ENCODE results near the gene CCDC91.
"Not testable (repeated sequence)": the region's sequence is repeated elsewhere in the genome, so short reads cannot be mapped to it uniquely, and the experiment has no call there.

CCDC91 gene

GRCh38 chr12:28378736-28379135, 188.5 kb downstream of the CCDC91 start:
- DNase-seq, result no peak

- not testable (repeated sequence) for DNase-seq
Measured at GRCh38 chr12:28379779-28380178, 189.5 kb downstream of the CCDC91 start.

DNA sequence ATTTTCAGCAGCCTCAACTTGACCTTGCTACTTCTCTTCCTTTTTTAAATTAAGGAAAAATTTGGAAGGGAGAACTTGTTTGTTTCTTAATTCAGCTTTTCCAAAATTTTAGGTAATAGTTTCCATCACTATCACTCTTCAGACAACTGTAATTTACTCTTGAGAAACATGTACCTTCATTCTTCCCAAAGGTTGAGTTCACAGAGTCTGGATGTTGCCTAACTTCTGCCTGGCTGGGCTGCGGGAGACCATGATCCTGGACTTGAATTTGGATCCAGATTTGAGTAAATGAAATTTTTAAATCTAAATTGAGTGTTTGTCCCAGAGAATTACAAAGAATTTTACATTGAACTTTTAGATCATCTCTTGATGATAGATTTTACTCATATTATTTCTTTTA, 193.1 kb downstream of the CCDC91 start:
- no peak for DNase-seq

DNA sequence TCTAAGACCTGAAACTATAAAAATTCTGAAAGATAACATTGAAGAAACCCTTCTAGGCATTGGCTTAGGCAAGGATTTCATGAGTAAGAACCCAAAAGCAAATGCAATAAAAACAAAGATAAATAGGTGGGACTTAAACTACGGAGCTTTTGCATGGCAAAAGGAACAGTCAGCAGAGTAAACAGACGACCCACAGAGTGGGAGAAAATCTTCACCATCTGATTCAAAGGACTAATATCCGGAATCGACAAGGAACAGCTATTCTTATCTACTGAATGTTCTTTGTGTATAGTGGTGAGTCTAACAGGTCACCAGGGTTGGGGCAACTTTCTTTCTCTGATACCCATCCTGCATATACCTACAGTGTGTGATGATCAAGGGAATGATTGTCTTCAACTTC, 198.6 kb downstream of the CCDC91 start:
- DNase-seq, result no peak

GRCh38 chr12:28390206-28390605, 199.9 kb downstream of the CCDC91 start:
- DNase-seq, result no peak

- no peak for DNase-seq
Measured at GRCh38 chr12:28390761-28391385, 200.6 kb downstream of the CCDC91 start.

DNA sequence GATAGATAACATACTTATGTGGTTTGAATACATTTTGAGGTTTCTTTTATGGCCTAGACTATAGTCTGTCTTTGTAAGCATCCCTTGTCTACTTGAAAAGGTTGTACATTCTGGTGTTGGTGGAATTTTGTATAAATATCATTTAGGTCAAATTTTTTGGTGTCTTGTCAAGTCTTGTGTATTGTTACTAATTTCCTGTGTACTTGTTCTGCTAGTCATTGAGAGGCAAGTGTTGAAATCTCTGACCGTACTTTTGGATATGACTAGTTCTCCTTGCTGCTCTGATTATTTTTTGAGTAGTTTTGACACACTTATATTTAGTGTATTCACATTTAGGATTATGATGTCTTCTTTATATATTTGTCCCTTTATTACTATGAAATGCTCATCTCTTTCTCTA, 219.6 kb downstream of the CCDC91 start:
- no peak for DNase-seq

- DNase-seq, result no peak
Measured at GRCh38 chr12:28413460-28414109, 223.3 kb downstream of the CCDC91 start.

- no peak for DNase-seq
Measured at GRCh38 chr12:28415755-28416154, 225.5 kb downstream of the CCDC91 start.

- no peak for DNase-seq
Measured at GRCh38 chr12:28421374-28421773, 231.1 kb downstream of the CCDC91 start.

DNA sequence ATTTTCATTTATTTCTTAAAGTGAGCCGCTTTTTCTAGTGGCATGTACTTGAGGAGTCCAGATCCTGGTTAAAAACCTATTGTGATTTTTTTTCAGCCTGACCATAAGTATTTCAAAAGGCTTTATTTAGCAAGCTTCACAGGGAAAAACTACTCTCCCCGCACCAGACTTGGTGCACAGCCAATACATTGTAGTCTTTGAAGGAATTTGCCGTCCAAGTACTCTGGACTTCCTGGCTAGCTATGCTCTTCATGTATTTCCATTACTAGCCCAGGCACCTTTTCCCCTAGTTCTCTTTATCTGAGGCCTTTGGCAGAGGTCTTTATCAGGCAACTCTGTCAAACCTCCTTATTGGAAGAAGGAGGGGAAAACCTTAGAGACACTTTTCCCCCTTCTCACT, 234.7 kb downstream of the CCDC91 start:
- DNase-seq, result no peak

DNA sequence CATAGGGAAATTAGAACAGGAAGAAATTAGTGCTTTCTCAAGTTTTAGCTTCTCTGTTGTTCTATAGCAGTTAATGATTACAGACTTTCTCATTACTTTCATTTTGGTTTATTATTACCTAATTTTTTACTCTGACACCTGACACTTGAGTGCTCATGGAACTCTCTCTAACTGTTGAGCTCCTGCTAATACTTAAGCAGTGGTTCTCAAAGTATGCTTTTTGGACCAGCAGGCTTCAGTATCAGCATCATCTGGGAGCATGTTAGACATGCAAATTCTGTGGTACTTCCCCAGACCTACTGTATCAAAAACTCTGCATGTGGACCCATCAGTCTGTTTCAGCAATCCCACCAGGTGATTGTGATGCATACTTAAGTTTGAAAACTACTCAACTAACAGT, 235.3 kb downstream of the CCDC91 start:
- DNase-seq, result no peak

- no peak for DNase-seq
Measured at GRCh38 chr12:28427046-28427445, 236.8 kb downstream of the CCDC91 start.

DNA sequence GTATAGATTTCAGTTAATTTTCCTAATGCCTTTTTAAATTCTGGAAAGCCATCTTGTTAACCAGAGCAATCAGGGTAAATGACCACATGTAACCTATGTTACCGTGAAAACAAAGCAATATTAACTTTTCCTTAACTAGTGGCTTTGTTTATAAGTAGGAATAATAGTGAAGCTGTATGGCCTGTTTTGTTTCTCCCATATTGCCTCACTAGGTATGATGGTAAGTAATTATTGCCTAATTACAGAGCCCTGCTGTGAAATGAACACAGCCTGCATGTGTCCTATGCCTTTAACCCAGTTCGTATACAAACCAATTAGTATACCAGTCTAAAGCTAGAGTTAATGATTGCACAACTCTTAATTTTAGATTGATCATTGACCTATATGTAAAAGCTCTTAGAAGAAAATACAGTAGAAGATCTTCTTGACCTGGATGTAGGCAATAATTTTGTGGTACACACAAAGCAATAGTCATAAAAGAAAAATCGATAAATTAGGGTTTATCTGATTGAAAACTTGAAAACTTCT, 249.9 kb downstream of the CCDC91 start:
- DNase-seq, result no peak

DNA sequence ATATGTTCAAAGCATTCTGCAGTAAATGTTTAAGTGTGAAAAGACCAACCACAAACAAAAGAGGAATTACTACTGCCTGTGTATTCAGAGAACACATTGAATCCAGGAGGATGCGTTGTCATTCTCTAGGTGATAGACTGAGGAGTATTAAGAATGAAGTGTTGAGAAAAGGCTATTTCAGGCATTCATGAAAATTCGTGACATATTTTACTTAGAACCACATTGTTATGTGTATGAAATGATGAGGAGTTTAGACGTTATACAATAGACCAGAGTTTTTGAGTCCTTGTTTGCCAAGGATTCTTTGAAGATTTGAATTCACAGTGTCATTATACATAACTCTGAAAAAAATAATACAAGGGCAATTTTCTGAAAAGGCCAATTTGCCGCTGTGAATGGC, 251.8 kb downstream of the CCDC91 start:
- no peak for DNase-seq

- no peak for DNase-seq
Measured at GRCh38 chr12:28443337-28443736, 253.1 kb downstream of the CCDC91 start.

DNA sequence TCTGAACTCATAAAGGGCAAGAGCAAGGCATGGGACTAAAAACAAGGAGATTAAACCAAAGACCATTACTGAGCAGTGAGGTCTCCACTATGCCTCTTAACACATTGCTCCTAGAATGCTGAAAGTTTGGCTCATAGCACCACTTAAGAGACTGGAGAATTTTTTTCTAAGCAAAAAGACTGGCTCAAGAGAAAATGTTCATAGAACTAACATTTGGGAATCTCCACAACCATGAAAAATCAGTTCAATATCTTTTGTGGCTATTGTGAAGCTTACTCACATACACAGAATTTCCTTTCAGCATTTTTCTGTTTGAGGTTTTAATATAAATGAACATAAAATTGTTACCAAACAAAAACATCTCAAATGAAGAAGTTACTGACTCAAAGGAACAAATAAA, 255.8 kb downstream of the CCDC91 start:
- no peak for DNase-seq

- no peak for DNase-seq
Measured at GRCh38 chr12:28453686-28454085, 263.4 kb downstream of the CCDC91 start.

DNA sequence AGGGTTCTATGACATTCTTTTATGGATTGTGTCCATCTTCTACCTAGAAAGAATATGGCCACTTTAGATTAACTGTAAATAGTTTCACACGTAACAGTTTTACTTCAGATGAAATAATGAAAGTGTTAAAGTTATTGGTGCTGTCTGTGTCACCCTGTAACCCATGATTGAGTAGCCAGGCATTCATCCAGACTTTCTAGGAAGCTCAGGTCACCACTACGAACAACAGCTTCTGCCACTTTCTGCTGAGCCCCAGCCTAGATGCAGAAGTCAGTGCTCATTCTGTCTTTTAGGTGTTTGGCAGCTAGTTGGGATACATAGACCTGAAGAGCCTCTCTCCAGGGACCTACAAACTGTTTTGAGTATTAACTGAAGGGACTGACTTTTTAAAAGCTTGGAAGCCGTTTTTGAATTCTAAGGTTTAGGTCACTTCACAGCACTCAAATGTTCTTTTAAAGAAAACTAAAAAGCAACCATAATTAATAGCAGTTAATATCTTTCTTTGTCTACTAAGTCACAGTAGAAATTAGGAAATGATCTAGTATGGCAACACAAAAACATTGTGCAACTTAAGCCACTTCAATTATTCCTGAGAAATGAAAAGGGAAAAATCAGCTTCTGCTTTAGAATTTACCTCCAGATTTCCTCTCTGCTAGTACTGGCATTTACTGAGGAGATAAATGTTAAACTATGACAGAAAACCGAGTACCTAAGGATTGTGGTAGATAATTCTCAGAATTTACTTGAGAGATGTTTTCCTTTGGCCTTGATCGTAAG, 266.9 kb downstream of the CCDC91 start:
- peak; percentile 14 to 46 for DNase-seq

- DNase-seq, result no peak
Measured at GRCh38 chr12:28457785-28458184, 267.5 kb downstream of the CCDC91 start.

DNA sequence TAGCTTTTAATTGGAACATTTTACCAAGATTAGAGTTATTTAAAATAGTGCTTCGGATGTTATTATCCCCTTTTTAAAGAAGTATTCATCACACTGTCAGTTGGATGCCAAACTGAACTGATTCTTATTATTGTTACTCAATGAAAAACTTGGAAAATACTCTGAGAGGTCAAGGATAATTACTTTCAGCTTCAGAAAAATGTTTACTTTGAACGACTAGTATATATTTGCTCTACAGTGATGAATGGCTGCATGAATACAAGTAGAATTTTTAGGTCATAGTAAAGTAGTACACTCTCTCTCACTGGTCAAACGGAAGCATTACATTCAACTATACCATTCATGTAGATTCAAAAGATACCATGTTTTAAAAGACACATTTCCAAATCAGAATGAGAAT, 269.2 kb downstream of the CCDC91 start:
- DNase-seq, result no peak

GRCh38 chr12:28460420-28461130, 270.3 kb downstream of the CCDC91 start:
- DNase-seq, result no peak

- DNase-seq, result no peak
Measured at GRCh38 chr12:28463396-28463795, 273.1 kb downstream of the CCDC91 start.

Measured in inflammatory macrophage (primary cell).